ENCODE measurements around the gene CRHR1.

DNA sequence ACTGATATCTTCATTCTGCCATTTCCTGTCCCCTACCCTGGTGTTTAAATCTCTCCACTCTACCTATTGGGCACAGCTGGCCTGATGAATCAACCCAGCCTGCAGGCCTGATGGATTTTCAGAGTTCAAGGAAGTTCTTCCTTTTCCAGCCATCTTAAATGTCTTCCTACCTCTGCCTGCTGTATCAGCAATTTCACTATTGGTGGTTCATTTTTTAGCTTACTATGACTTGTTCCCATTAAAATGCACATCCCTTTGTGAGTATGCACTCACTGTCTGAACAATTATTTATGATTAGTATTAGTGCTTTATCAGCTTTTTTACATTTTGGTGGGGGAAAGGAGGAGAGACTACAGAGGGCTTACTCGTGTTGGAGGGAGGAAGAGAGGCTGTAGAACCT is 48.6 kb upstream of the CRHR1 start:
- TF ChIP-seq, protein P1, sequence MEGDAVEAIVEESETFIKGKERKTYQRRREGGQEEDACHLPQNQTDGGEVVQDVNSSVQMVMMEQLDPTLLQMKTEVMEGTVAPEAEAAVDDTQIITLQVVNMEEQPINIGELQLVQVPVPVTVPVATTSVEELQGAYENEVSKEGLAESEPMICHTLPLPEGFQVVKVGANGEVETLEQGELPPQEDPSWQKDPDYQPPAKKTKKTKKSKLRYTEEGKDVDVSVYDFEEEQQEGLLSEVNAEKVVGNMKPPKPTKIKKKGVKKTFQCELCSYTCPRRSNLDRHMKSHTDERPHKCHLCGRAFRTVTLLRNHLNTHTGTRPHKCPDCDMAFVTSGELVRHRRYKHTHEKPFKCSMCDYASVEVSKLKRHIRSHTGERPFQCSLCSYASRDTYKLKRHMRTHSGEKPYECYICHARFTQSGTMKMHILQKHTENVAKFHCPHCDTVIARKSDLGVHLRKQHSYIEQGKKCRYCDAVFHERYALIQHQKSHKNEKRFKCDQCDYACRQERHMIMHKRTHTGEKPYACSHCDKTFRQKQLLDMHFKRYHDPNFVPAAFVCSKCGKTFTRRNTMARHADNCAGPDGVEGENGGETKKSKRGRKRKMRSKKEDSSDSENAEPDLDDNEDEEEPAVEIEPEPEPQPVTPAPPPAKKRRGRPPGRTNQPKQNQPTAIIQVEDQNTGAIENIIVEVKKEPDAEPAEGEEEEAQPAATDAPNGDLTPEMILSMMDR (IDR thresholded peaks at IDR 0.05), result no peak
- no peak for TF ChIP-seq POLR2A (IDR thresholded peaks at IDR 0.05)
